ENCODE data around the gene KRT85.

Gene KRT85

GRCh38 chr12:52364061-52364460 lies 3.2 kb downstream of the KRT85 start:
- DNase-seq, result no peak

- DNase-seq, result no peak
These were observed 4.1 kb downstream of the KRT85 start for GRCh38 chr12:52363111-52363679.

- DNase-seq, result peak; percentile 7
These were observed 5.1 kb downstream of the KRT85 start for GRCh38 chr12:52362118-52362726.

GRCh38 chr12:52361553-52361952 lies 5.7 kb downstream of the KRT85 start:
- no peak for DNase-seq

GRCh38 chr12:52360663-52361271 lies 6.5 kb downstream of the KRT85 start:
- no peak for DNase-seq

- DNase-seq, result no peak
These were observed 7.1 kb downstream of the KRT85 start for GRCh38 chr12:52360106-52360662.

- DNase-seq, result no peak
These were observed 7.6 kb downstream of the KRT85 start for GRCh38 chr12:52359621-52360061.

- DNase-seq, result peak; percentile 84
These were observed 8.5 kb downstream of the KRT85 start for GRCh38 chr12:52358575-52359350.

GRCh38 chr12:52356762-52357580 lies 10.3 kb downstream of the KRT85 start:
- DNase-seq, result no peak

- DNase-seq, result no peak
These were observed 11.1 kb downstream of the KRT85 start for GRCh38 chr12:52356031-52356761.

GRCh38 chr12:52355176-52355575 lies 12.1 kb downstream of the KRT85 start:
- DNase-seq, result no peak

GRCh38 chr12:52354200-52354599 lies 13.1 kb downstream of the KRT85 start:
- DNase-seq, result peak; percentile 30

GRCh38 chr12:52353766-52354165 lies 13.5 kb downstream of the KRT85 start:
- DNase-seq, result no peak

GRCh38 chr12:52352951-52353350 lies 14.3 kb downstream of the KRT85 start:
- DNase-seq, result no peak

- DNase-seq, result no peak
These were observed 15.9 kb downstream of the KRT85 start for GRCh38 chr12:52351196-52352059.

- no peak for DNase-seq
These were observed 16.5 kb downstream of the KRT85 start for GRCh38 chr12:52350786-52351185.

GRCh38 chr12:52350021-52350620 lies 17.2 kb downstream of the KRT85 start:
- no peak for DNase-seq

GRCh38 chr12:52349196-52349595 lies 18.1 kb downstream of the KRT85 start:
- DNase-seq, result no peak

- no peak for DNase-seq
These were observed 19.4 kb downstream of the KRT85 start for GRCh38 chr12:52347551-52348510.
